GM19240 (cell line): ENCODE data around the gene TSHR.

Experiments
- DNase-seq: peaks from one replicate; pipeline ENCODE4 v3.0.0; 2011; ENCODE audit warnings: low spot score; ENCODE audit not compliant: insufficient read length

The TSHR gene

DNA sequence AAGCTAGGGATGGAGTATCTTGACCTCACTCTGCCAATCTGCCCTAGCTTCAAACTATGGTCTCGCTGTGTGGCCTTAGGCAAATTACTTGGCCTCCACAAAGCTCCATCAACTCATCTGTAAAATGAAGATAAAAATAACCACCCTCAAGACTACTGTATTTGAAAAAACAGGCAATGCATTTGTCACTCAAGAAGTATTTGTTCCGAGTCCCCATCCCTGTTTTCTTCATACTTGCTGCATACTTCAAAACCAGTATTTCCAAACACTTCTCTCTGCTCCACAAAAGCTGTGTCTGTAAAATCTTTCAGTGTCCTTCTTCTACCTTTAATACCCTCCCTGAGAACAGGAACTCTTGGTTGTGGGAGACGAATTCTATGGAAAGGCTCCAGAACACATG is 217.5 kb downstream of the TSHR start:
- DNase-seq: no peak

DNA sequence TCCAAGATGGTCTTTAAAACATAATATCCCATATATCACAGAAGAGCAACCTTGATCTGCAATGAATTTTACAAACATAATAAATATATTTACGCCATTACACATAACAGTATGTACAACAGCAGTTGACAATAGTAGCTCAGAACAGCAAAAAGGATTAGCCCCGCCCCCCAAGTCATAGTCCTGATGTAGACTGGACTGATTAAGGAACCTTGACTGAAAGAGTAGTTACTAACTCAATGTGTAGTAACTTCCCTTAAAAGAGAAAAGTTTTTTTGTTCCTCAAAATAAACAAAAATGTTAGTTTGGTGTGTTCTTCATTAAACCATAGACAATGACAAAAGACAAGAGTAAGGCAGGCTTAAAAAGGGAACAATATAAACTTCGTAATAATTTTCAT is 220.8 kb downstream of the TSHR start:
- no peak for DNase-seq

DNA sequence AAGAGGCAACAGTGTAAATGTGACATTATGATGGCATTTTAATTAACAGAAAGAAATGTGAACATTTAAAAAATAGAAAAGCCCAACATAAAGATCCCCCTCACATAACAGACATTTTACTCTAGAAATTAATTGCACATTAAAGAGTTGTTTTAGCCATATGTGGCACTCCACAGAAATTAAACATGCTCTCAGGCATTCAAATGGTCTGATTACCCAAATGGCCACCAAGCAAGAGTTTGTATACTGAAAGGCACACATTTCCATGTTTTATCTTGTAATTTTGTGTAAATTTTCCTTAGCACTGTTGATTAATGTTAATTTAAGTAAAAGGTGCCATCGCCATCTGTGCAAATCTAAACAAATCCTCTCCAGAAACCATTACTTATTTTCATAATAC is 221.8 kb downstream of the TSHR start:
- DNase-seq: no peak

DNA sequence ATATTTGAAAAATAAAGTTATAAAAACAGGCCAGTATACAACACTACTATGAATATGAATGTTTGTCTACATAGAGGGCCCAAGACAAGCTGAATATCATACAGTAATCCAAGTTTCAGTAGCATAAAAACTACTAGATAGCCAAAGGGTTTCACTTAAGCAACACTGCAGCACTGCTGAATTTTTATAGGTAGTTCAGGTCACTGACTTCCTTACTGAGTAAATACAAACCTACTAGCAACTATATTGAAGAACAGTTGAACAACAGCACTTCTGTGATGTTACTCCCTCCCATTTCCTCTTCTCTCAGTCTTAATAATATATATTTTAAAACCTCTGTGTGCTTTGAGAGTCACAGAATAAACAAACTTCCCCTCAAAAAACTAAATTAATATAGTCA is 222.6 kb downstream of the TSHR start:
- DNase-seq: no peak

DNA sequence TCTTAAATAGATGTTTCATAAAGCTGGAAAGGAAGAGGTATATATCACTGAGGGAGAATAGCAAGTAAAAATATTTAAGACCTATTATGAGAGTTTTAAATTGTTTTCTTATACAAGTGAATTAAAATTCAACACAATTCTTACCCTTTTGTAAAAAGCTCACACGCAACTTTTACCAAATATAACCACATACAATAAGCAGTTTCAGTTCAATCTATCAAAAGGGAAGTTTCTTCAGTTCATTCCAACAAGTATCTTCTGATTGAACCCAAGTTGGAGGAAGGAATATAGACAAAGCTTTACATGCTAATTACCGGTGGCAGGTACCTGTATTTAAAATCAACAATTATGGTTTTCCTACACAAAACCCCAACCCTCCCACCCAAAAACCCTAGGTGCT is 224.2 kb downstream of the TSHR start:
- no peak for DNase-seq

DNA sequence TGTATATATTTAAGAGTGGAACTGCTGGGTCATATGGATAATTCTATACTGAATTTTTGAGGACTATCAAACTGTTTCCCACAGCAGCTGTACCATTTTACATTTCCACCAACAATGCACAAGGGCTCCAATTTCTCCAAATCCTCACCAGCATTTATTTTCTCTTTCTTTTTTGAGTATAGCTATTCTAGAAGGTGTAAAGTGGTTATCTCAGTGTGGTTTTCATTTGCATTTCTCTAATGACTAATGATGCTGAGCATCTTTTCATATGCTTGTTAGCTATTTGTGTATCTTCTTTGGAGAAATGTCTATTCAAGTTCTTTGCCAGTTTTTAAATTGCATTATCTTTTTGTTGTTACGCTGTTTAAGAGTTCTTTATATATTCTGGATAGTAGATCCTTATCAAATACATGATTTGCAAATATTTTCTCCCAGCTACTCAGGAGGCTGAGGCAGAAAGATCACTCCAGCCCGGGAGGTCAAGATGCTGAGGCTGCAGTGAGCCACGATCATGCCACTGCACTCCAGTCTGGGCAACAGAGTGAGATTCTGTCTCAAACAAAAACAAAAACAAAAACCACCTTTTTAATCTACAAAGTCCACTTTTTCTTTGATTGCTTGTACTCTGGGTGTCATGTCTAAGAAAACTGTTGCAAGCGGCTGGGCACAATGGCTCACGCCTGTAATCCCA is 232.6 kb downstream of the TSHR start:
- no peak for DNase-seq

DNA sequence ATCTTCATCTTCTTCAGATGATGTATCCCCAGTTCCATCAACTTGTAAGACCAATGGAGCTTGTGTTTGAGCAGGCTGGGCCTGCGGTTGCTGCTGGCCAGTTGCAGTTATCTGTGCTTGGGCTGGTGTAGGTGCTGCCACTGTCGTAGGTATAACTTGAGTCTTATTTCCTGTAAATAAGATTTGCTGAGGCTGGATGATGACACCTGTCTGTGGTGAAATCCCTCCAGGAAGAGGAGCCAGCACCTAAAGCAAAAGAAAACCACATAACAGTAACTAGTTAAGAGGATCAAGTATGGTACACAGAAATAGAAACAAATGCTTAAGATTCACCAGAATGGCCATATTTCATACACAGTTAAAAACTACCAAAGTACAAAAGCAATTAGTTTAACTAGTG is 237.2 kb downstream of the TSHR start:
- no peak for DNase-seq

DNA sequence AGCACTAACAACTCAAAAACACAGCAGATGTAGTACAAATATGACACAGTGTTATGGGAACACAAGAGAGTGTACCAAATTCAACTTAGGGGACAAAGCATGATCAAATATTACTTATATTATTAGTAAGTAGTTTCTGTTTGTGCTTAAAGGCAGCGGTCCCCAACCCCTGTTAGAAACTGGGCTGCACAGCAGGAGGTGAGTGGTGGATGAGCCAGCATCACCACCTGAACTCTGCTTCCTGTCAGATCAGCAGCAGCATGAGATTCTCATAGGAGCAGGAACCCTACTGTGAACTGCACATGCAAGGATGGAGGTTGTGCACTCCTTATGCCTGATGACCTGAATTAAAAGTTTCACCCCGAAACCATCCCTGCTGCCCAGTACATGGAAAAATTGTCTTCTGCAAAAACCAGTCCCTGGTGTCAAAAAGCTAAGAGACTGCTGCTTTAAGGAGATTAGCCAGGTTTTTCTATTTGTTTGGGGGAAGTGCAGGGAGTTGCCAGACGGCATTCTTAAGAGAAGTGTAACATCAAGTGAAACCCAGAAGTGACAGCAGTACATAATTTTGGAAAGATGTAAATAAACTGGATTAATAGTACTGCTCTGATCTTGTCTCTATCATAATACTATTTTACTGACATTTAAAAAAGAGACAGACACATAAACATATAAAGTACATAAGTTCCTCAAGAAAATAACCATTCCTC is 238.7 kb downstream of the TSHR start:
- no peak for DNase-seq
